ENCODE data around the gene PLB1. TPM values are rescaled to one million over a fixed set of nuclear protein-coding genes. Genes with fewer than 3 reads are reported as not detected.

Gene PLB1
- total and polyA plus RNA-seq, 2 experiments from 2014 or later, result 0.11 to 0.44 TPM

DNA sequence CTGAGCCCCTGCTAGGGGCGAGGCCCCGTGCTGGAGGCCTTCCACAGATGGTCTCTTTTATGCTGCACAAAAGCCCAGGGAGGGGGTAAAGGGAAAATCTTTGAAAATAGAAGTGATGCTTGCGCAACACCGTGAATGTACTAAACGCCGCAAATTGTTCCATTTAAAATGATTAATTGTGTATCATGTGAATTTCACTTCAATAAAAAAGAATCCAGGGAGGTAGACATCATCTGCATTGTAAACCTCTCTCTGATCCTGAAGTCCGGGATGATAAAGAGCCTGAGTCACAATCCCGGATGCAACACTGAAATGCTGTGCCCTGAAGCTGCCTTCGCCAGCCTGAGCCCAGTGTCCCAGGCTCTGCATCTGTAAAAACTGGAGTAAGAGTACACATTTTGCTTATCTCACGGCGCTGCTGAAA lies 148.1 kb downstream of the PLB1 start:
- Histone ChIP-seq H3K36me3 (ENCODE audit: low read depth) (no peaks in the 10 kb centered on the region), H4K20me1 (ENCODE audit: insufficient read depth) (no peaks in the 10 kb centered on the region), H3K9me2 (ENCODE audit: insufficient read depth) (no peaks in the 10 kb centered on the region), H2AFZ (peak overlapping the region; percentile 68), H3K4me3 (peak overlapping the region; percentile 39), H3K4me1 (ENCODE audit: insufficient read depth) (peaks cover 12% of the 10 kb centered on the region), H3K9ac (peak overlapping the region; percentile 38), H3K79me2 (ENCODE audit: insufficient read depth) (no peaks in the 10 kb centered on the region), H3K27ac (peak overlapping the region; percentile 56), H3K4me2 (ENCODE audit: unreplicated experiment) (peak overlapping the region; percentile 52), H3F3A (ENCODE audit: insufficient read depth) (peaks cover 13% of the 10 kb centered on the region), H3K27me3 (replicated peaks; ENCODE audit: insufficient read depth) (no peaks in the 10 kb centered on the region), H3K9me3 (ENCODE audit: low read depth) (no peaks in the 10 kb centered on the region)
- in situ Hi-C loops (cut with MboI), result no loop called here
- WGBS, 2 experiments (ENCODE audit: low coverage in 1 of 2, low lambda C conversion rate in 2 of 2, missing lambda C conversion rate in 2 of 2), result 13 to 14% methylated on average over 11 of the region's 11 CpGs
- TF ChIP-seq EZH2phosphoT487 (IDR thresholded peaks at IDR 0.05; ENCODE audit: insufficient read depth, low read depth) (no peak), EZH2 (IDR thresholded peaks at IDR 0.05; ENCODE audit: insufficient read depth, poor library complexity, severe bottlenecking) (no peak)
- peak; percentile 91 for DNase-seq

DNA sequence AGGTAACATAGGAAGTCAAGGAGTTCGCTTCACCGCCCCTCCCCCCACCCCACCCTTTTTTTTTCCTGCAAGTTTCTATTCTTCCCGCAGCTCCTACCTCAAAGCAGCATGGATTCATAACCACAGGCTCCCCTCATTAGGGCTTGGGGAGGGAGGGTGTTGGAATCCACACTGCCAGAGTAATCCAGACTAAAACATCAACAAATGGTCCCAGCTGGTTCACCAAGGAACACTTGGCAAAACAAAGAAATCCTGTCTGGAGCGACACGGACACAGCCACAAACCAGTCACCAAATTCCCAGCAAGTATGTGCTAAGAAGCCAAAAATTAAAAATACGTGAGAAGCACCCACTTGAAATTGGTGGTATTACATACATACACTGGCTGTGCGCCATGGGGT lies 148.9 kb downstream of the PLB1 start:
- no peak overlapping the region for H3K4me3 ChIP-seq
- no peaks in the 10 kb centered on the region for H3K36me3 ChIP-seq (ENCODE audit: low read depth)
- H3K79me2 ChIP-seq (ENCODE audit: insufficient read depth), result no peaks in the 10 kb centered on the region
- no peaks in the 10 kb centered on the region for H3K9me3 ChIP-seq (ENCODE audit: low read depth)
- no peak overlapping the region for H3K9ac ChIP-seq
- no peak for DNase-seq
- no peak overlapping the region for H3K27ac ChIP-seq
- H3K4me2 ChIP-seq (ENCODE audit: unreplicated experiment), result peak overlapping the region; percentile 52
- H3F3A ChIP-seq (ENCODE audit: insufficient read depth), result peaks cover 13% of the 10 kb centered on the region
- 57 to 65% methylated on average over 7 of the region's 7 CpGs for WGBS, 2 experiments (ENCODE audit: low coverage in 1 of 2, low lambda C conversion rate in 2 of 2, missing lambda C conversion rate in 2 of 2)
- H3K9me2 ChIP-seq (ENCODE audit: insufficient read depth), result no peaks in the 10 kb centered on the region
- H3K27me3 ChIP-seq (replicated peaks; ENCODE audit: insufficient read depth), result no peaks in the 10 kb centered on the region
- TF ChIP-seq EZH2phosphoT487 (IDR thresholded peaks at IDR 0.05; ENCODE audit: insufficient read depth, low read depth) (no peak), EZH2 (IDR thresholded peaks at IDR 0.05; ENCODE audit: insufficient read depth, poor library complexity, severe bottlenecking) (no peak)
- in situ Hi-C loops (cut with MboI), result no loop called here
- H2AFZ ChIP-seq, result peak overlapping the region; percentile 68; the same call in 1 of the 2 replicates
- peaks cover 20% of the 10 kb centered on the region for H3K4me1 ChIP-seq (ENCODE audit: insufficient read depth)
- no peaks in the 10 kb centered on the region for H4K20me1 ChIP-seq (ENCODE audit: insufficient read depth)

DNA sequence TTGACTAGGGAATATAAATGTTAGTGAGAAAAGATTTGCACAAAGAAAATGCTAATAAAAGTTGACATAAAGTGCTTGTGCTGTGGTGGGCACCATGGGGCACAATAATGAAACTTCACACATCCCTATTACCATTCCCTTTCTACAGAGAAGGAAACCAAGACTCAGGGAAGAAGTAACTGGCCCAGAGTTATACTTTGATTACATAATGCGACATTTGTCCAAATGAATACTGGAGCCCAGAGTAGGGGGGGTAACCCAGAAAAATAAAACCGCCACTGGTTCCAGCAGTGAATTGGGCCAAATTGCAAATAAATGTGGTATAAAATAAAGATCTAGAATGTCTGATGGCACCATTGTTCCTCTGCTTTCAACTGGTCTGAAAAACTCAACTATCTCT lies 149.7 kb downstream of the PLB1 start:
- H3K36me3 ChIP-seq (ENCODE audit: low read depth), result no peaks in the 10 kb centered on the region
- H3K79me2 ChIP-seq (ENCODE audit: insufficient read depth), result no peaks in the 10 kb centered on the region
- peaks cover 13% of the 10 kb centered on the region for H3F3A ChIP-seq (ENCODE audit: insufficient read depth)
- no peak overlapping the region for H3K9ac ChIP-seq
- no peaks in the 10 kb centered on the region for H4K20me1 ChIP-seq (ENCODE audit: insufficient read depth)
- H3K27ac ChIP-seq, result no peak overlapping the region
- no peak for DNase-seq
- H3K4me3 ChIP-seq, result no peak overlapping the region
- peaks cover 23% of the 10 kb centered on the region for H3K4me1 ChIP-seq (ENCODE audit: insufficient read depth)
- in situ Hi-C loops (cut with MboI), result no loop called here
- H3K27me3 ChIP-seq (replicated peaks; ENCODE audit: insufficient read depth), result no peaks in the 10 kb centered on the region
- no peak overlapping the region for H2AFZ ChIP-seq
- no peaks in the 10 kb centered on the region for H3K9me3 ChIP-seq (ENCODE audit: low read depth)
- 74 to 76% methylated on average over 2 of the region's 2 CpGs for WGBS, 2 experiments (ENCODE audit: low coverage in 1 of 2, low lambda C conversion rate in 2 of 2, missing lambda C conversion rate in 2 of 2)
- H3K9me2 ChIP-seq (ENCODE audit: insufficient read depth), result no peaks in the 10 kb centered on the region
- no peak for TF ChIP-seq EZH2phosphoT487 (IDR thresholded peaks at IDR 0.05; ENCODE audit: insufficient read depth, low read depth)
- no peak for TF ChIP-seq EZH2 (IDR thresholded peaks at IDR 0.05; ENCODE audit: insufficient read depth, poor library complexity, severe bottlenecking)
- H3K4me2 ChIP-seq (ENCODE audit: unreplicated experiment), result no peak overlapping the region

DNA sequence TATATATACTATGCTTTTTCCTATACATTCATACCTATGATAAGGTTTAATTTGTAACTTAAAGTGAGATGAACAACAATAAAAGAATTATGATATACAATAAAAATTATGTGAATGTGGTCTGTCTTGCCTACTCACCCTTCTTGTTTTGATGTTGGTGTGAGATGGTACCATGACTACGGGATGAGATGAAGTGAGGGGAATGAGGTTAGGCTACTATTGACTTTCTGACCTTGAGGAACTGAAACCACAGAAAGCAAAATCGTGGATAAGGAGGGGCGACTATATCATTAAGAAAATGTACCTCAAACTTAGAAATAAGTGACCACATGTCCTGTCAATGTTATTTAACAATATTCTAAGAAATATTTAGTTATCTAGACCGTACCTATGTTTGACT lies 151.8 kb downstream of the PLB1 start:
- no peak overlapping the region for H3K27ac ChIP-seq
- 77% methylated on average over 4 of the region's 4 CpGs for WGBS, 2 experiments (ENCODE audit: low coverage in 1 of 2, low lambda C conversion rate in 2 of 2, missing lambda C conversion rate in 2 of 2)
- no peaks in the 10 kb centered on the region for H3K9me3 ChIP-seq (ENCODE audit: low read depth)
- TF ChIP-seq EZH2 (IDR thresholded peaks at IDR 0.05; ENCODE audit: insufficient read depth, poor library complexity, severe bottlenecking) (no peak), EZH2phosphoT487 (IDR thresholded peaks at IDR 0.05; ENCODE audit: insufficient read depth, low read depth) (no peak)
- H4K20me1 ChIP-seq (ENCODE audit: insufficient read depth), result no peaks in the 10 kb centered on the region
- H3K4me3 ChIP-seq, result no peak overlapping the region
- no peaks in the 10 kb centered on the region for H3K36me3 ChIP-seq (ENCODE audit: low read depth)
- no peaks in the 10 kb centered on the region for H3K79me2 ChIP-seq (ENCODE audit: insufficient read depth)
- H3K9ac ChIP-seq, result no peak overlapping the region
- no peak overlapping the region for H2AFZ ChIP-seq
- no peaks in the 10 kb centered on the region for H3K9me2 ChIP-seq (ENCODE audit: insufficient read depth)
- DNase-seq, result no peak
- no peaks in the 10 kb centered on the region for H3K27me3 ChIP-seq (replicated peaks; ENCODE audit: insufficient read depth)
- in situ Hi-C loops (cut with MboI), result no loop called here
- H3F3A ChIP-seq (ENCODE audit: insufficient read depth), result peaks cover 20% of the 10 kb centered on the region
- H3K4me1 ChIP-seq (ENCODE audit: insufficient read depth), result peaks cover 23% of the 10 kb centered on the region
- H3K4me2 ChIP-seq (ENCODE audit: unreplicated experiment), result no peak overlapping the region

DNA sequence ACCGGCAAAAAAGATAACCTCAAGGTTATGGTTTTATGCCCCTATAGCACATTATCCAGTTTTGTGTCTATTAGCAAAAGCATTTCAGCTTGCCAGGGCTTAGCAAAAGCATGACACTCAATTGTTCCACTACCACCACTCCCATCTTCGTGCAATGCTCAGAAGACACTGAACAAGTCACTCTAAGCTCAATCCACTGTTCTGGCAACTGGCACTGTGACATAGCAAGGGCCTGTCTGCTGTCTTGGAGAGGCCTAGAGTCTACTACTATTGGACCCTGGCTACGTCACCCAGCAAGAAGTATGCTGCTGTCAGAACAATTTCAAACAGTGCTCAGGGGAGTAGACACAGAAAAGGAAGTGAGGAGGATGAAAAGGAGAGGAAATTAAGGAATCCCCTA lies 152.3 kb downstream of the PLB1 start:
- DNase-seq, result peak; percentile 36
- H3K9me3 ChIP-seq (ENCODE audit: low read depth), result no peaks in the 10 kb centered on the region
- peaks cover 21% of the 10 kb centered on the region for H3F3A ChIP-seq (ENCODE audit: insufficient read depth)
- no peak for TF ChIP-seq EZH2phosphoT487 (IDR thresholded peaks at IDR 0.05; ENCODE audit: insufficient read depth, low read depth)
- TF ChIP-seq EZH2 (IDR thresholded peaks at IDR 0.05; ENCODE audit: insufficient read depth, poor library complexity, severe bottlenecking), result no peak
- no peak overlapping the region for H3K27ac ChIP-seq
- WGBS, 2 experiments (ENCODE audit: low coverage in 1 of 2, low lambda C conversion rate in 2 of 2, missing lambda C conversion rate in 2 of 2), result 54 to 67% methylated on average over 3 of the region's 3 CpGs
- H3K9me2 ChIP-seq (ENCODE audit: insufficient read depth), result no peaks in the 10 kb centered on the region
- peaks cover 23% of the 10 kb centered on the region for H3K4me1 ChIP-seq (ENCODE audit: insufficient read depth)
- H4K20me1 ChIP-seq (ENCODE audit: insufficient read depth), result no peaks in the 10 kb centered on the region
- no peaks in the 10 kb centered on the region for H3K79me2 ChIP-seq (ENCODE audit: insufficient read depth)
- no peak overlapping the region for H3K4me3 ChIP-seq
- in situ Hi-C loops (cut with MboI), result no loop called here
- H3K4me2 ChIP-seq (ENCODE audit: unreplicated experiment), result no peak overlapping the region
- no peaks in the 10 kb centered on the region for H3K36me3 ChIP-seq (ENCODE audit: low read depth)
- no peak overlapping the region for H3K9ac ChIP-seq
- no peaks in the 10 kb centered on the region for H3K27me3 ChIP-seq (replicated peaks; ENCODE audit: insufficient read depth)
- H2AFZ ChIP-seq, result no peak overlapping the region
